Fibroblast of the aortic adventitia (primary cell): ENCODE results near the gene AMH. TPM values are rescaled to one million over a fixed set of nuclear protein-coding genes. Genes with fewer than 3 reads are reported as not detected.
"Not testable (repeated sequence)": the region's sequence is repeated elsewhere in the genome, so short reads cannot be mapped to it uniquely, and the experiment has no call there.

Experiments
- DNase-seq: peaks from one replicate; pipeline ENCODE4 v3.0.0-alpha.2; 2010; ENCODE audit warnings: low read depth
- H3K4me3 ChIP-seq: 2 replicates; pipeline ENCODE4 v1.5.1; 2011; ENCODE audit warnings: low read depth, mild to moderate bottlenecking, control low read depth, low read length, moderate library complexity
- total RNA-seq: library from RNA; depleted of rRNA; stranded (reverse); fragments of >200 nt; gene quantifications from 2 replicates; pipeline ENCODE4 v1.2.3, GENCODE V29; 2012; ENCODE audit warnings: low replicate concordance
- TF ChIP-seq, protein P1 (sequence below): IDR thresholded peaks from 2 replicates; pipeline ENCODE4 v1.5.1; 2011; ENCODE audit warnings: mild to moderate bottlenecking, low read length, control low read depth, inconsistent platforms; ENCODE audit not compliant: insufficient read depth

The AMH gene
- total RNA-seq, result 0.81 and 1.8 TPM in 2 replicates

DNA sequence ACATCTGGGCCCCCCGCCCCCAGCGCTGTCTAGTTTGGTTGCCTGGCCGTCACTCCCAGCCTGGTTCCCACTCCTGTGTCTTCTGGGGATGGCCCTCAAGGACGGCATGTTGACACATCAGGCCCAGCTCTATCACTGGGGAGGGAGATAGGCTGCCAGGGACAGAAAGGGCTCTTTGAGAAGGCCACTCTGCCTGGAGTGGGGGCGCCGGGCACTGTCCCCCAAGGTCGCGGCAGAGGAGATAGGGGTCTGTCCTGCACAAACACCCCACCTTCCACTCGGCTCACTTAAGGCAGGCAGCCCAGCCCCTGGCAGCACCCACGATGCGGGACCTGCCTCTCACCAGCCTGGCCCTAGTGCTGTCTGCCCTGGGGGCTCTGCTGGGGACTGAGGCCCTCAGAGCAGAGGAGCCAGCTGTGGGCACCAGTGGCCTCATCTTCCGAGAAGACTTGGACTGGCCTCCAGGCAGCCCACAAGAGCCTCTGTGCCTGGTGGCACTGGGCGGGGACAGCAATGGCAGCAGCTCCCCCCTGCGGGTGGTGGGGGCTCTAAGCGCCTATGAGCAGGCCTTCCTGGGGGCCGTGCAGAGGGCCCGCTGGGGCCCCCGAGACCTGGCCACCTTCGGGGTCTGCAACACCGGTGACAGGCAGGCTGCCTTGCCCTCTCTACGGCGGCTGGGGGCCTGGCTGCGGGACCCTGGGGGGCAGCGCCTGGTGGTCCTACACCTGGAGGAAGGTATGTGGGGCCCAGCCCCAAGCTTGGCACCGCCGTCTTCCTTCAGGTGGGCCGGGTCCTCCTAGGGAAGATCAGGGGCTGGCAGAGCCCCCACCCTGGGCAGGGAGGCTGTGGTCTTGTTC is at the start of gene AMH:
Gene AMH, plus strand, starts transcription at position 314 of the 857 bp plus-strand sequence. Its CDS starts 10 bp downstream, at position 324.
- no peak within 1 kb of the TSS for H3K4me3 ChIP-seq
- TF ChIP-seq, protein P1, sequence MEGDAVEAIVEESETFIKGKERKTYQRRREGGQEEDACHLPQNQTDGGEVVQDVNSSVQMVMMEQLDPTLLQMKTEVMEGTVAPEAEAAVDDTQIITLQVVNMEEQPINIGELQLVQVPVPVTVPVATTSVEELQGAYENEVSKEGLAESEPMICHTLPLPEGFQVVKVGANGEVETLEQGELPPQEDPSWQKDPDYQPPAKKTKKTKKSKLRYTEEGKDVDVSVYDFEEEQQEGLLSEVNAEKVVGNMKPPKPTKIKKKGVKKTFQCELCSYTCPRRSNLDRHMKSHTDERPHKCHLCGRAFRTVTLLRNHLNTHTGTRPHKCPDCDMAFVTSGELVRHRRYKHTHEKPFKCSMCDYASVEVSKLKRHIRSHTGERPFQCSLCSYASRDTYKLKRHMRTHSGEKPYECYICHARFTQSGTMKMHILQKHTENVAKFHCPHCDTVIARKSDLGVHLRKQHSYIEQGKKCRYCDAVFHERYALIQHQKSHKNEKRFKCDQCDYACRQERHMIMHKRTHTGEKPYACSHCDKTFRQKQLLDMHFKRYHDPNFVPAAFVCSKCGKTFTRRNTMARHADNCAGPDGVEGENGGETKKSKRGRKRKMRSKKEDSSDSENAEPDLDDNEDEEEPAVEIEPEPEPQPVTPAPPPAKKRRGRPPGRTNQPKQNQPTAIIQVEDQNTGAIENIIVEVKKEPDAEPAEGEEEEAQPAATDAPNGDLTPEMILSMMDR, result no peak
- DNase-seq, result no peak

DNA sequence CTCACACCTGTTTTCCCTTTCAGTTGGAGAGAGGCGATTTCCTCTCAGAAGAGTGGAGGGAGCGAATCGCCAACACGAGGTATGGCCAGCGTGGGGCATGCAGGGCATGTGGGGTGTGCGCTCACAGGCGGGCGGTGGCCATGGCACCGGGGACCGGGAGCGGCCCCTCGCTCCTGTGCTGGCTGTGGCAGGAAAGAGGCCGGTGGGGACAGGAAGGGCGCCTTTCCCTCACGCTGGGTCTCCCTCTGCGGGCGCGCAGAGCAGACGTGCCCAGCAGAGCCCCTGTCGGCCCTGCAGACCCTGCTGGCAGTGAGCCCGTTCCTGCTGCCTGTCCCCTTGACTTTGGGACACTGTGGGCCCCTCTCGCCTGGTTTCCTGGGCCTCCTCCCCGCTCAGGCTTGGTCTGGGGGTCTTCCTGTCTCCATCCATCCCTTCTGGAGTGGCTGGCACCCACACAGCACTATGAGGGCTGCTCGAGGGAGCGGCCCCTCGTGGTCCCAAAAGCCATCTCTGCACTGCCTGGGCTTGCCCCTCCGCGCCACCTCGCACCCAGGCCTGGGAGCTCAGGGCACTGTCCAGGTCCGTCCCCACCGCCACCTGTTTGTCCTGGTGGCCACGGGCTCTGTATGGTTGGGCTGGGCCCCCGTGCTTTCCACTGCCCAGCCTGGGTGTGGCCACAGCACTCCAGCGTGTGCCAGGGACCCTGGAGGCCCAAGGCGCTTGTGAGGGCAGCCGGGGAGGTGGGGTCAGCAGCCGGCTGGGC is 49.1 kb upstream of the AMH start:
- no peak for DNase-seq
- no peak overlapping the region for H3K4me3 ChIP-seq
- TF ChIP-seq, protein P1, result no peak

DNA sequence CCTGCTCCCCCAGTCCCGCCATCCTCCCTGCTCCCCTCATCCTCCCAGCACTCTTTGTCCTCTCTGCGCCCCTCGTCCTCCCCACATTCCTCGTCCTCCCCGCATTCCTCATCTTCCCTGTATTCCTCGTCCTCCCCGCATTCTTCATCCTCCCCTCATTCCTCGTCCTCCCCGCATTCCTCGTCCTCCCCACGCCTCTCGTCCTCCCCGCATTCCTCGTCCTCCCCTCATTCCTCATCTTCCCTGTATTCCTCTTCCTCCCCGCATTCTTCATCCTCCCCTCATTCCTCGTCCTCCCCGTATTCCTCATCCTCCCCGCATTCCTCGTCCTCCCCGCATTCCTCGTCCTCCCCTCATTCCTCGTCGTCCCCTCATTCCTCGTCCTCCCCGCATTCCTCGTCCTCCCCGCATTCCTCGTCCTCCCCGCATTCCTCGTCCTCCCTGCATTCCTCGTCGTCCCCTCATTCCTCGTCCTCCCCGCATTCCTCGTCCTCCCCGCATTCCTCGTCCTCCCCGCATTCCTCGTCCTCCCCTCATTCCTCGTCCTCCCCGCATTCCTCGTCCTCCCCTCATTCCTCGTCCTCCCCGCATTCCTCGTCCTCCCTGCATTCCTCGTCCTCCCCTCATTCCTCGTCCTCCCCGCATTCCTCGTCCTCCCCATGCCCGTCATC is 48.4 kb upstream of the AMH start:
- not testable (repeated sequence) for H3K4me3 ChIP-seq, DNase-seq

DNA sequence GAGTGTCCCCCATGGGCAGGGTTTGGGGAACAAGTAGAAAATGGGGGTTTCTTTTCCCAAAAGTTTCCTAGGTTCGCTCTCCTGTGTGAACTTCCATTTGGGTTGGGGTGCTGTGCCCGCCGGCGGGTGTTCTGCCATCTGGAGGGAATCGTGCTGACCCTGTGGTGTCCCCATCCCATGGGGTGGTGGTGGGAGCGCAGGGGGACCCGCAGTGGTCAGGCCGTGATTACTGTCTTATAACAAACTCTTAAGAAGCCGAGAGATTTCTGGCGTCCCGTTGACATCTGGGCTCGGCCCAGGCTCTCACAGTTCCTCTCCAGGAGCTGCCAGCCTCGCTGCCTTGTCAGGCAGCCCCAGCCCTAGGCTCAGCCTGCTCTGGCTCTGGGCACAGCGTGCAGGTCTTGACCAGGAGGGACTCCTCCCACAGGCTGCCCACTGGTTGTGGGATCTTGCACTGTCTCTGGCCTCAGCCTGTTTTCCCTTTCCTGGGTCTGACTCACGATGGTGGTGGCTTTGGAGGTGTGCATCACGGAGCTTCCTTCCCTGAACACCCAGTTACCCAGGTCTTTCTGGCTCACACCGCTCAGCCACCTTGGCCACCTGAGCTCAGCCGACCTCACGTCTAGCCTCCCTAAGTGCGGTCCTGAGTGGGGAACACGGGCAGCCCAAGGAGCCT is 47.5 kb upstream of the AMH start:
- no peak overlapping the region for H3K4me3 ChIP-seq
- TF ChIP-seq, protein P1, result no peak
- DNase-seq, result no peak

DNA sequence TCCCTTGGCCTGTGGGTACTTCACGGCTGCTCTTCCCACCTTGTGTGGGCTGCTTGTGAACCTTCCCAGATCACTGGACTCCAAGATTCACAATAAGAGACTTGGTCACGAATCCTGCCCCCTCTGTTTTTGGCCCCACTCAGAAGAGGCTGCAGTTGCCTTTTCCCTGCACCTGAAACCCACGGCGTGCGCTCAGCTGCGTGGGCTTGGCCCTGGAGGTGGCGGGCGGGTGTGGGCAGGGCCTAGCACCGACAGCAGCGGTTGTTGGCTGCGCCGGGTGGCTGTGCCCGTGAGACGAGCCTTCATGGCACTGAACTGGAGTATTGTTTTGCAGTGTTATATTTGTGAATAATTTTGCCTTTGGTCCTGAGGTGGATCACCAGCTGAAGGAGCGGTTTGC is 46.8 kb upstream of the AMH start:
- TF ChIP-seq, protein P1, result no peak
- no peak for DNase-seq
- H3K4me3 ChIP-seq, result no peak overlapping the region

DNA sequence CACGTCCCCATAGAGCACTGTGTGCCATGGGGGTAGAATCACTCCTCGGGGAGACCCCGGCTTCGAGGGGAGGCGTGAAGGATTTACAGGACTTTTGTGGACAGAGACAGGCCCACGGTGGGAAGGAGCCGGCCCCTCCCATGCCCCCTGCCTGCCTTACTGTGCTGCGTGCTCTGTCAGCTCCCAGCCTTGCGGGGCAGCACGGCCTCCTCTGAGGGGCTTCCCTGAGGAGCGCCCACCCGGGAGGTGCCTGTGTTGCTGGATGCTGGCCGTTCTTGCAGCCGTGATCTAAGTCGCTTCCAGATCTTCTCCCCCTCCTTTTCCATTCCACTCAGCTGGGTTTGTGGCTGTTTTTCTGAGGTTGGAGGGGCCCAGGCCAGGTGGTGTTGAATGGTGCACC is 42.1 kb upstream of the AMH start:
- no peak for DNase-seq
- H3K4me3 ChIP-seq, result no peak overlapping the region
- TF ChIP-seq, protein P1, result no peak
